Neuronal stem cell (in vitro differentiated cells): ENCODE data around the gene PSORS1C2.
A peak's percentile ranks its signal among the peaks of the same experiment; 100 is the strongest.

Source experiments
- DNase-seq: peaks from one replicate; pipeline ENCODE4 v3.0.0-alpha.2; 2013; ENCODE audit warnings: low spot score
- H2AFZ ChIP-seq: one replicate; pipeline ENCODE4 v1.6.1; 2013; ENCODE audit warnings: mild to moderate bottlenecking, low read length, inconsistent platforms
- H2AK5ac ChIP-seq: 2 replicates; pipeline ENCODE4 v1.6.1; 2013; ENCODE audit warnings: low read depth, mild to moderate bottlenecking, inconsistent platforms, low read length, moderate library complexity, mixed read lengths
- H2BK120ac ChIP-seq: 2 replicates; pipeline ENCODE4 v1.6.1; 2013; ENCODE audit warnings: low read depth, mild to moderate bottlenecking, inconsistent platforms, low read length, moderate library complexity, mixed read lengths
- H2BK12ac ChIP-seq: one replicate; pipeline ENCODE4 v1.6.1; 2013; ENCODE audit warnings: low read length, inconsistent platforms
- H2BK15ac ChIP-seq: 2 replicates; pipeline ENCODE4 v1.6.1; 2013; ENCODE audit warnings: mild to moderate bottlenecking, low read length, inconsistent platforms, mixed read lengths
- H2BK5ac ChIP-seq: one replicate; pipeline ENCODE4 v1.6.1; 2013; ENCODE audit warnings: inconsistent platforms, mild to moderate bottlenecking, low read length, moderate library complexity
- H3K14ac ChIP-seq: one replicate; pipeline ENCODE4 v1.6.1; 2013; ENCODE audit warnings: low read length, inconsistent platforms
- H3K18ac ChIP-seq: 2 replicates; pipeline ENCODE4 v1.6.1; 2013; ENCODE audit warnings: low read length, inconsistent platforms
- H3K23ac ChIP-seq: 2 replicates; pipeline ENCODE4 v1.6.1; 2013; ENCODE audit warnings: low read depth, mild to moderate bottlenecking, mixed read lengths, low read length, inconsistent platforms; ENCODE audit not compliant: poor library complexity
- H3K27ac ChIP-seq: replicated peaks from 3 replicates; pipeline ENCODE4 v1.5.1; 2013; ENCODE audit warnings: low read length, inconsistent platforms
- H3K27me3 ChIP-seq, 3 experiments: 2 replicates each; pipeline ENCODE4 v1.6.1; 2013; ENCODE audit warnings: low read length in 3 of 3, mild to moderate bottlenecking in 2 of 3, inconsistent platforms in 1 of 3, low read depth in 1 of 3, mixed read lengths in 1 of 3, moderate library complexity in 1 of 3; ENCODE audit not compliant: control insufficient read depth in 3 of 3, insufficient read depth in 3 of 3
- H3K36me3 ChIP-seq, 2 donors: replicated peaks in 1 of 2; 2 replicates each; pipeline ENCODE4 v1.6.1; 2013; ENCODE audit warnings: low read length in 2 of 2; ENCODE audit not compliant: control insufficient read depth in 2 of 2, insufficient read depth in 2 of 2
- H3K4ac ChIP-seq: 2 replicates; pipeline ENCODE4 v1.6.1; 2013; ENCODE audit warnings: inconsistent platforms, mild to moderate bottlenecking, low read length, moderate library complexity
- H3K4me1 ChIP-seq, 2 donors: 1 replicate in 1 of 2; 2 replicates in 1 of 2; pipeline ENCODE4 v1.6.1; 2013; ENCODE audit warnings: low read length in 2 of 2, low read depth in 1 of 2; ENCODE audit not compliant: control insufficient read depth in 2 of 2, insufficient read depth in 1 of 2
- H3K4me2 ChIP-seq: one replicate; pipeline ENCODE4 v1.6.1; 2013; ENCODE audit warnings: mild to moderate bottlenecking, low read length, inconsistent platforms; ENCODE audit not compliant: insufficient read depth, poor library complexity, severe bottlenecking
- H3K4me3 ChIP-seq, 2 donors: 2 replicates each; pipeline ENCODE4 v1.5.1; 2013; ENCODE audit warnings: low read length in 2 of 2, mild to moderate bottlenecking in 2 of 2, inconsistent platforms in 1 of 2, moderate library complexity in 1 of 2
- H3K79me1 ChIP-seq: one replicate; pipeline ENCODE4 v1.6.1; 2013; ENCODE audit warnings: low read depth, mild to moderate bottlenecking, inconsistent platforms, low read length, moderate library complexity
- H3K9ac ChIP-seq: one replicate; pipeline ENCODE4 v1.6.1; 2013; ENCODE audit warnings: mild to moderate bottlenecking, low read depth, low read length, inconsistent platforms; ENCODE audit not compliant: poor library complexity
- H3K9me3 ChIP-seq, 2 donors: replicated peaks in 1 of 2; 2 replicates each; pipeline versions ENCODE3 to v1.6.1; 2013; ENCODE audit warnings: low read length in 2 of 2, mild to moderate bottlenecking in 2 of 2, inconsistent platforms in 1 of 2, low read depth in 1 of 2, mixed read lengths in 1 of 2, moderate library complexity in 1 of 2; ENCODE audit not compliant: control insufficient read depth in 2 of 2, insufficient read depth in 1 of 2
- H4K8ac ChIP-seq: one replicate; pipeline ENCODE4 v1.6.1; 2013; ENCODE audit warnings: low read depth, mild to moderate bottlenecking, inconsistent platforms, low read length, moderate library complexity
- H4K91ac ChIP-seq: one replicate; pipeline ENCODE4 v1.6.1; 2013; ENCODE audit warnings: low read length, low read depth, mild to moderate bottlenecking, inconsistent platforms; ENCODE audit not compliant: poor library complexity
- WGBS, 2 donors: extraction: QIAGEN DNeasy Blood & Tissue Kit; methylation state at CpG; one replicate each; pipeline ENCODE4 v1.1.7; 2013; ENCODE audit warnings: missing lambda C conversion rate in 2 of 2, mixed read lengths in 1 of 2; ENCODE audit not compliant: insufficient read length in 2 of 2, insufficient replicate concordance in 1 of 2; ENCODE audit errors: extremely low coverage in 2 of 2; 5-methylcytosine and 5-hydroxymethylcytosine counted together

The PSORS1C2 gene

DNA sequence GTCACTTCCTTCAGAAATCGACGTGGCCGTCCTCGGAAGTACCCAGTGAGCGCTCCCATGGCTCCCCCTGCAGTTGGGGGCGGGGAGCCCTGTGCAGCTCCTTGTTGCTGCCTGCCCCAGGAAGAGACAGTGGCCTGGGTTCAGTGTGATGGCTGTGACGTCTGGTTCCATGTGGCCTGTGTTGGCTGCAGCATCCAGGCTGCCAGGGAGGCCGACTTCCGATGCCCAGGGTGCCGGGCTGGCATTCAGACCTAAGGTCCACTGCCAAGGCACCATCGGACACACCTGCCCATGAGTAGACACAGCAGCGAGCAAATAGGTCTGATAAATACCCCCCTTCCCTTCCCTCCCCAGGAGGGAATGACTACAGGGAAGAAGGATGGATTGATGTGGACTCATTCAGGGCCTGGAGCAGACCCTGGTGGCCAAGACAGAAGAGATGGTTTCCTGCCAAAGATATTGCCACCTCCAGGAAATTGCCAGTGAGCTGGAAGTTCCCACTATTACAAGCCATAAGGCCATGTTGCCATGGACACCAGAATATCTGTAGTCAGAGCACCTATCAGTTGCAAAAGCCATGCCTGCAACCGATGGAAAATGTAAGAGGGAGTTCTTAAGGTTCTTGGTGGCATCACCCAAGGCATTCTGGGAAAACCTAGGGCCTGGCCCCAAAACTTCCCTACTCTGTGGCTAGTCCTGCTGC lies 23.7 kb upstream of the PSORS1C2 start:
- Histone ChIP-seq H3K4me2 (no peak overlapping the region), H2BK5ac (no peak overlapping the region), H3K79me1 (no peaks in the 10 kb centered on the region), H3K4me3 (no peak overlapping the region), H3K18ac (peak overlapping the region; percentile 8), H4K8ac (no peak overlapping the region), H3K4ac (peak overlapping the region; percentile 14), H3K36me3 (peaks cover 0 to 26% of the 10 kb centered on the region in 2 donors), H3K4me1 (peaks cover 5 to 9% of the 10 kb centered on the region in 2 donors), H2BK120ac (no peak overlapping the region), H3K9ac (no peak overlapping the region), H2BK12ac (no peak overlapping the region), H2AK5ac (no peak overlapping the region), H2BK15ac (no peak overlapping the region), H2AFZ (no peak overlapping the region), H3K27ac (no peak overlapping the region), H3K14ac (peak overlapping the region; percentile 32), H3K23ac (peak overlapping the region; percentile 22), H4K91ac (no peak overlapping the region), H3K9me3 (no peaks in the 10 kb centered on the region), H3K27me3 (no peaks in the 10 kb centered on the region)
- DNase-seq = no peak
- no CpG with 5 or more reads among the region's 13 CpGs for WGBS, 2 donors

DNA sequence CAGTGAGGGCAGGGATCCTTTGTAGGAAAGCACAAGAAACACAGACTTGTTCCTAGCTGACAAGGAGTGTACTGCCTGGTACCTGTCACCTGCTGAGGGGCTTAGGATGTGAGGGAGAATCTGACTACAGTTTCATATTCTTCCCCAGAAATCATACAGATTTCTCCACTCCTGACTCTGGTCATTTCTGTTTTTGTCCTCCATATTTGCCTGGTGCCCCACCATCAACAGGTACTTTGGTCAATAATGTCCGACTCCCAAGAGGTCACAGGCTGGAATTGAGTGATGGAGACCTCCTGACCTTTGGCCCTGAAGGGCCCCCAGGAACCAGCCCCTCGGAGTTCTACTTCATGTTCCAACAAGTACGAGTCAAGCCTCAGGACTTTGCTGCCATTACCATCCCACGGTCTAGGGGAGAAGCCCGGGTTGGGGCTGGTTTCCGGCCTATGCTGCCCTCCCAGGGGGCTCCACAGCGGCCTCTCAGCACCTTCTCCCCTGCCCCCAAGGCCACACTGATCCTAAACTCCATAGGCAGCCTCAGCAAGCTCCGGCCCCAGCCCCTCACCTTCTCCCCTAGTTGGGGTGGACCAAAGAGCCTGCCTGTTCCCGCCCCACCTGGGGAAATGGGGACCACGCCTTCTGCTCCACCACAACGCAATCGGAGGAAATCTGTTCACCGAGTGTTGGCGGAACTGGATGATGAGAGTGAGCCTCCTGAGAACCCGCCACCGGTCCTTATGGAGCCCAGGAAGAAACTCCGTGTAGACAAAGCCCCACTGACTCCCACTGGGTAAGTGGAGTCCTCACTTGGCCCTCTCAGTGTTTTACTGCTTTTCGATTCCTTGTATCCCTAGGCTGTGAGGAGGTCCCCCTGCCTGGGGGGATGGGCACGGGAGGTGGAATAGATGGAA lies 22.6 kb upstream of the PSORS1C2 start:
- Histone ChIP-seq H3K4me2 (no peak overlapping the region), H3K14ac (no peak overlapping the region), H2BK12ac (no peak overlapping the region), H2AK5ac (no peak overlapping the region), H3K9ac (no peak overlapping the region), H3K27me3 (no peaks in the 10 kb centered on the region), H4K8ac (no peak overlapping the region), H4K91ac (no peak overlapping the region), H3K4me1 (peaks cover 10 to 14% of the 10 kb centered on the region in 2 donors), H2BK120ac (no peak overlapping the region), H3K18ac (no peak overlapping the region), H3K9me3 (no peaks in the 10 kb centered on the region), H2BK5ac (no peak overlapping the region), H3K27ac (no peak overlapping the region), H3K79me1 (no peaks in the 10 kb centered on the region), H2AFZ (no peak overlapping the region), H3K36me3 (peaks cover 0 to 30% of the 10 kb centered on the region in 2 donors), H2BK15ac (no peak overlapping the region), H3K4me3 (no peak overlapping the region), H3K4ac (no peak overlapping the region), H3K23ac (no peak overlapping the region)
- no peak for DNase-seq
- no CpG with 5 or more reads among the region's 19 CpGs for WGBS, 2 donors

DNA sequence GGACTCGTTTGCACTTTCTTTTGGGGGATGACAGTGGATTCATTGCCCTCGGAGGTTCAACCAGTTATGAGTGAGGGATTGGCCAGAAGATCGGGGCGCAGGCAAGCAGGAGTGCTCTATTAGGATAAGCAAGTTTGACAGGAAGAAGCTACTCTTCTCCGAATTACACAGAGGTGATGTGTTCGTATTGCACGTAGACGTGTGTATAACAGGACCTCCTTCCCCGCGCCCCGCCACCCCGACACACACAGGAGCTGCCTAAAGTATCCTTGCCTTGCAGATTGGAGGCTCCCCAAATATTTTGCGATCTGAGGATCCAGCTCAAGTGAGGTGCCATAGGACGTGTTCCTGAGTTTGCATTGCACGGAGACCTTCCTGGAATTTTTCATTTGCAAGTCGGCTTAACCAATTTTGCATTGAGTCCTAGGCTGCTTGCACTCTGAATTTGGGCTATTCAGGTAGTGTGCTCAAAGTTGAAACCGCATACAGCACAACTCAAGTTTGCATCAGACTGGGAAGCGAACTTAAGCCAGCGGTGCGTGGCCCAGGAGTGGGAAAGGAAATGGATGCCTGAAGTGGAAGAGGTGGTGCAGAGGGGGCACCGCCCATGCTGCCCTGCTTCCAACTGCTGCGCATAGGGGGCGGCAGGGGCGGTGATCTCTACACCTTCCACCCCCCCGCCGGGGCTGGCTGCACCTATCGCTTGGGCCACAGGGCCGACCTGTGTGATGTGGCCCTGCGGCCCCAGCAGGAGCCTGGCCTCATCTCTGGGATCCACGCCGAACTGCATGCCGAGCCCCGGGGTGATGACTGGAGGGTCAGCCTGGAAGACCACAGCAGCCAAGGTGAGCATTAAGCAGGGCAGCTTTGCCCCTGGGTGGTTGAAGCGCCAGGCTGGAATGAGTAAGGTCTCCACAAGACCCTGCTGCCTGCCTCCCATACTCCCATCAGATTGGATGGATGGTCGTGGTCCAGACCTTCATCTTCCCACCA lies 20.3 kb upstream of the PSORS1C2 start:
- Histone ChIP-seq H3K4ac (no peak overlapping the region), H3K9ac (peak overlapping the region; percentile 78), H2AK5ac (no peak overlapping the region), H2BK12ac (no peak overlapping the region), H3K9me3 (no peaks in the 10 kb centered on the region), H2BK5ac (no peak overlapping the region), H3K4me1 (peaks cover 10 to 14% of the 10 kb centered on the region in 2 donors), H4K91ac (no peak overlapping the region), H2AFZ (peak overlapping the region; percentile 95), H3K27me3 (no peaks in the 10 kb centered on the region), H3K27ac (no peak overlapping the region), H2BK15ac (no peak overlapping the region), H3K79me1 (no peaks in the 10 kb centered on the region), H4K8ac (no peak overlapping the region), H3K23ac (peak overlapping the region; percentile 74), H3K4me3 (peak overlapping the region; percentile 79 to 93), H2BK120ac (no peak overlapping the region), H3K14ac (peak overlapping the region; percentile 78), H3K36me3 (peaks cover 12 to 51% of the 10 kb centered on the region in 2 donors), H3K4me2 (peak overlapping the region; percentile 91), H3K18ac (no peak overlapping the region)
- no peak for DNase-seq
- WGBS, 2 donors = no CpG with 5 or more reads among the region's 35 CpGs
